ENCODE measurements around the gene PNPLA3. TPM values are rescaled to one million over a fixed set of nuclear protein-coding genes. Genes with fewer than 3 reads are reported as not detected.
A peak's percentile ranks its signal among the peaks of the same experiment; 100 is the strongest.

Gene PNPLA3
- total RNA-seq, 1 donor from 2014 or later: 0.60 TPM

DNA sequence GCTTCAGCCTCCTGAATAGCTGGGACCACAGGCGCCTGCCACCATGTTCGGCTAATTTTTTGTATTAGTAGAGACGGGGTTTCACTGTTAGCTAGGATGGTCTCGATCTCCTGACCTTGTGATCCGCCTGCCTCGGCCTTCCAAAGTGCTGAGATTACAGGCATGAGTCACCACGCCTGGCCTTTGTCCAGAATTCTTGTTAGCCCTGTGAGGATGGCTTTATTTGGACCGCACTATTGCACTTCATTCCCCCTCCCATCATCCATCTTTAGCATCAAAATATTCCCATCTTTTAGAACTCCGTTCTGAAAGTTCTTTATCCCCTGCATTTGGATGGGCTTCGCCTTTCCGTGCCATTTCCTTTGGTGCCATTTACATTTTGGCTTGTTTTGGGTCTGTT lies 34.3 kb downstream of the PNPLA3 start:
- peak in 1 of 2 donors; percentile 39 for DNase-seq (ENCODE audit: low read depth in 2 of 2)

DNA sequence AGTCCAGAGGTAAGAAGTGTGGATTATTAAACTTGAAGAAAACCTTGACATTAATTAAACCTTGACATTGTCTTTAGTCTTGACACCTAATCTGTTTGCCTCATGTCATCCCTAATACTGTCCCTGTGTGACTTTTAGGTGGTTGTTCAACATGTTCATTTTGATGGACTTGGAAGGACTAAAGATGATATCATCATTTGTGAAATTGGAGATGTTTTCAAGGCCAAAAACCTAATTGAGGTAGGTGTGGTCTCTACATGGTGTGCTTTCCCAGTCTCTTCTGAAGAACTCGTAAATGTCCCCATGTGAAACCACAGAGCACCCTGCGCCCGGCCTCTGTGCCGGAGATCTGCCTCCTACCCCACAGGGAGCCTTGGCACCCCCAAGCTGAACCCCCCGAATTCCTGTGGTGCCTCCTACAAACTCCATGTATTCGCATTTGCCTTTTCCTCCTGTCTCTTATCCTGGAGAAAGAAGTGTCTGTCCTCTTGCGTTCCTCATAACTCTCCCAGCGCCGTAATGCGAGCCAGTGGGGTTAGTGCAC lies 40.8 kb downstream of the PNPLA3 start:
- no peak for DNase-seq (ENCODE audit: low read depth in 2 of 2)

GRCh38 chr22:43967069-43967468 lies 43.5 kb downstream of the PNPLA3 start:
- DNase-seq (ENCODE audit: low read depth in 2 of 2): no peak

GRCh38 chr22:43968614-43969013 lies 45.0 kb downstream of the PNPLA3 start:
- DNase-seq (ENCODE audit: low read depth in 2 of 2): no peak

DNA sequence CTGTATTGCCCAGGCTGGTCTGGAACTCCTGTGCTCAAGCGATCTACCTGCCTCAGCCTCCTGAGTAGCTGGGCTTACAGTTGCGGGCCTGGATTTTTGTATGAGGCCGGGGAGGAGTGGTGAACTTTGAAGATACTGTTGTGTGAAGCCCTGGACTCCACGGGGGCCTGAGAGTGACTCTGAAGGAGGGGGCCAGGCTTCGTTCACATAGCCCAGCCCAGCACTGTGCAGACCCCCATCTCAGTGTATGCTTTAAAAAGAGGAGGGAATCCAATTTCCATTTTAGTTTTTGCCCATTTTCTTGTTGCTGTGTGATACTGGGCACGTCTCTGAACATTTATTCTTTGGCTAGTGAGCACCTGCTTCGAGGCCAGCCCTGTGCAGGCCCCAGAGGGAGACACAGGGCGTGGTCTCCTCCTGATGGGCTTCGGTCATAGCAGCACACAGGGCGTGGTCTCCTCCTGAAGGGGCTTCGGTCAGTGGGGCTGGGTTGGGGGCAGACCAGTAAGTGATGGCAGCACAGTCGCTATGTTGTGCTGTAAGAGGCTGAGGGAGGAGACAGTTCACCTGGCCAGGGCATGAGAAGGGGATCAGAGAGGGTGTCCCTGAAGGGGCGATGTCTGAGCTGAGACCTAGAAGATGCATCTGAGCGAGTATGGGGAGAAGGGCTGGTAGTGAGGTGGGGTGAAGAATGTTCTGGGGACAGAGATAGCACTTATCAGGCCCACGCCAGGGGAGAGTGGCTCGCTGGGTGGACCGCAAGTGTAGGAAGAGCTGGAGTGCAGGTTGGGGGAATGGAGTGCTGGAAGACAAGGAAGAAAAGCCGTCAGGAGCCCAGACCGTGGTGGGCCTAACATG lies 45.6 kb downstream of the PNPLA3 start:
- no peak for DNase-seq (ENCODE audit: low read depth in 2 of 2)

DNA sequence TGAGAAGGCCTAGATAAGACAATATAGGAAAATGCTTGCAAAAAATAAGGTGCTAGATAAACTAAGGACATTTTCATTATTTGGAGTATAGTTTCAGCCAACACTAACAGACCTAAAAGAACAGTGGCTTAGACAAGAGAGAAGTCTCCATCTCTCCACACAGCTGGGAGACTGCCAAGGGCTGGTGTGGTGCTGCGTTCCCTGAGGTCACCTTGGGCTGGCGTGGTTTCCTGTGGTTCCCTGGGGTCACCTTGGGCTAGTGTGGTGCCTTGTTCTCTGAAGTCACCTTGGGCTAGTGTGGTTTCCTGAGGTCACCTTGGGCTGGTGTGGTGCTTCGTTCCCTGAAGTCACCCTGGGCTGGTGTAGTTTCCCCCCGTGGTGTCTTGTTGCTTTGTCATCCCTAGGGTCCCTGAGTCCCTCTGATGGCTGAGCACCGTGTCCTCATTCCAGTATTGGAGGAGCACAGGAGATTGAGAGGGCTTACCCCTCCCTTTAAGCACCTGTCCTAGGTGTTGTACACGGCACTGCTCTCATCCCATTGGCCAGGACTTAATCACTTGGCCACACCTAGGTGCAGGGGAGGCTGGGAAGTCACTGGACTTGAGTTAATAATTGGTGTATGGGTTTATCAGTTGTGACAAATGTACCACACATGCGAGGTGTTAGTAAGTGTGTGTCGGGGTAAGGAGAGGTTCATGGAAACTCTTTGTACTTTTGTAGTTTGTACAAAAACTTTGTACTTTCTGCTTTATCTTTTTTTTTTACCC lies 46.6 kb downstream of the PNPLA3 start:
- DNase-seq (ENCODE audit: low read depth in 2 of 2): no peak

GRCh38 chr22:43971112-43971511 lies 47.5 kb downstream of the PNPLA3 start:
- DNase-seq (ENCODE audit: low read depth in 2 of 2): no peak

DNA sequence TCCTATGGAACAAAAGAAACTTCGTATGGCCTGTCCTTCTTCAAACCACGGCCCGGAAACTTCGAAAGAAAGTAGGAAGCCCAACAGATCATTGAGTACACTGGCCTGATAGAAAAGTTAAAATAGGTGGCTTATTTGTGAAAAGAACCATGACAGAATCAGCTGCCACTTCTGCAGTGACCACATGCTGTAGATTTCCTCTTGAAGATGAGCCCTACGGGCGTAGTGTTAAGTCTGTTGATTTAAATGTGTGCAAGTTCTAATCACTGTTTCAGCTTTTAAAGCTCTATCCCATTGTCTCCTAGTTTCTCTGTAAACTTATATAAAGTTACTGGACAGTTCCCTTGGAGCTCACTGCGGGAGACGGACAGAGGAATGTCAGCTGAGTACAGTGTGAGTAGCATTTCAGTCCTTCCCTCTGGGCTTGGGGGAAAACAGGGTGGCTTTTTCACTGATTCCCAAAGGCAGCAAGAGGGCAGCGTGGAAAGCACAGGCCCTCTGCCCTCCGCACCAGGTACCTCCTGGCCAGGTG lies 49.4 kb downstream of the PNPLA3 start:
- no peak for DNase-seq (ENCODE audit: low read depth in 2 of 2)

- no peak for DNase-seq (ENCODE audit: low read depth in 2 of 2)
Measured at GRCh38 chr22:43974028-43974545, 50.5 kb downstream of the PNPLA3 start.

- no peak for DNase-seq (ENCODE audit: low read depth in 2 of 2)
Measured at GRCh38 chr22:43975041-43975440, 51.4 kb downstream of the PNPLA3 start.

GRCh38 chr22:43976861-43977795 lies 53.5 kb downstream of the PNPLA3 start:
- no peak for DNase-seq (ENCODE audit: low read depth in 2 of 2)

- DNase-seq (ENCODE audit: low read depth in 2 of 2): no peak
Measured at GRCh38 chr22:43978558-43978957, 55.0 kb downstream of the PNPLA3 start.

GRCh38 chr22:43980579-43980978 lies 57.0 kb downstream of the PNPLA3 start:
- no peak for DNase-seq (ENCODE audit: low read depth in 2 of 2)

DNA sequence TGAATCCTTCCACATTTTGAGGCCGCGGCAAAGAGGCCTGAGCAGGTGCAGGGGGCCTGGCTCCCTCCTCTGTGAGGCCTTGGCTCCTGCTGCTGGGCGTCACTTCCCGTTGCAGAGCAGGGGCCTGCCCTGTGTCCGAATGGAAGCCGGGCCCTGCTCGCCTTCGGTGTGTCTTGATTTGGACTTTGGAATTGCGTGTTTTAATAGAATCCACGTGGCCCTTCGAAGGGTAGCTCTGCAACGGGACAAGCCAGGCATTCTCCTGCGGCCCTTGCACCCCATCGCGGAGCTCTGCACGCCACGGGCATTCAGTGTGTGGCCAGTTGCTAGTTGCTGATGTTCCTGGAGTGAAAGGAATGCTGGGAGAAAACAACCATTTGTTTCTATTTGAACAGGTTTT lies 57.4 kb downstream of the PNPLA3 start:
- DNase-seq (ENCODE audit: low read depth in 2 of 2): no peak

DNA sequence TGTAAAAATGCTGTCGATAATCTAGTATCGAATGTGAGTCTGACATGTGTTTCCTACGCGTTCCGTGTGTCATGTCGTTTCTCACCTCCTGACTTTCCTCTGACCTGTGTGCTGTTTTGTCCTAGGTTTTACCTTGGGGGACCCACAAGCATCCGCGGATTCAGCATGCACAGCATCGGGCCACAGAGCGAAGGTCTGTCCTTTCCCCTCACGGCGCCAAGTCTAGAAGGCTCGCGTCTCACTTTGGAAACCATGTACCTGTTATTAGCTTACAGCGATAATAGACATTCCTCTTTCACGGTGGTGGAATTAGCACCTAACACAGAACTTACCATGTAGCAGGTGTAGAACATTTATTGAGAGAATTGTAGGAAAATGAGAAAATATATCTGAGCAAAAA lies 60.2 kb downstream of the PNPLA3 start:
- no peak for DNase-seq (ENCODE audit: low read depth in 2 of 2)

DNA sequence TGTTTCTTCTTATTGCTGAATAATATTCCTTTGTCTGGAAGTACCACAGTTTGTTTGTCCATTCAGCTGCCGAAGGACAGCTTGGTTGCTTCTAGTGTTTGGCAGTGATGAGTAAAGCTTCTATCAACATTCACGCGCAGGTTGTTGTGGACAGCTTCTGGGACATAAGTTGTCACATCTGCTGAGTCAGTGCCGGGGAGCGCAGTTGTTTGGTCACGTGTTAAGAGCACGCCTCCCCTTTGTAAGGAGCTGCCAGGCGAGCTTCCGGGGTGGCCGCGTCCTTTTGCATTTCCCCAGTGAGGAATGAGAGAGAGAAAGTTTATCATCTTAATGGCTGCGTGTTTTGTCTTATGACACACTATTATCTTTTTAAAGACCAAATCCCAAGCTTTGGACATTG lies 61.9 kb downstream of the PNPLA3 start:
- DNase-seq (ENCODE audit: low read depth in 2 of 2): no peak

DNA sequence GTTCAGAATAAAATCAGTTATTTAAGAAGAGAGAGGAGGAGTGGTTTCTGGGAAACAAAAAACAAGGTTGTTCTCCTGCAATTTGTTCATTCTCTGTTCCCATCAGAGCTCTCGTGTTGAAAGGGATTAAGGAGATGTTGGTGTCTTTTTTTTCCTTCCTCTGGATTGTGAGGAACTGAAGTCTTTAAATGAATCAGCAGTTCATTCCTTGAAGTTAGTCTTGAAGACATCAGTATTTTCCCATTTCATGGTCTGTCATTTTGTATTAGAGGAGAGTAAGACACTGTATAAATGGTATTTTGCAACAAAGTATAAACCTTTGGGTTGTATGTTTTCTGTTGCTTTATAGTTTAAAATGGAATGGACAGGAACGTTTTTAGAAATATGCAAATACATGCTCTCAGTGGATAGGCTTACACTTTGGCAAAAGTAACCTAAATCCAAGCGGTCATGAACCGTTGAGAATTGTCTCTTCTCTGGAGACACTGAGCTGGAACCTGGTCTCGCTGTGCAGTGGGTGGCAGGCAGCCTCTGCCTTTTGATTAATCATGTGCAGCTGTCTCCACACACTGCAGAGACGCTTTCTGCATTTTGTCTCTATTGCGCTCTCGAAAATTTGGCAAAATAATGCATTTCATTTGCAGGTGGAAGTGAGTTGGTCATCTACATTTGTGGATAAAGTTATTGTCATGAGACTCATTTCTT lies 64.7 kb downstream of the PNPLA3 start:
- DNase-seq (ENCODE audit: low read depth in 2 of 2): no peak

- no peak for DNase-seq (ENCODE audit: low read depth in 2 of 2)
Measured at GRCh38 chr22:43988960-43989359, 65.4 kb downstream of the PNPLA3 start.

DNA sequence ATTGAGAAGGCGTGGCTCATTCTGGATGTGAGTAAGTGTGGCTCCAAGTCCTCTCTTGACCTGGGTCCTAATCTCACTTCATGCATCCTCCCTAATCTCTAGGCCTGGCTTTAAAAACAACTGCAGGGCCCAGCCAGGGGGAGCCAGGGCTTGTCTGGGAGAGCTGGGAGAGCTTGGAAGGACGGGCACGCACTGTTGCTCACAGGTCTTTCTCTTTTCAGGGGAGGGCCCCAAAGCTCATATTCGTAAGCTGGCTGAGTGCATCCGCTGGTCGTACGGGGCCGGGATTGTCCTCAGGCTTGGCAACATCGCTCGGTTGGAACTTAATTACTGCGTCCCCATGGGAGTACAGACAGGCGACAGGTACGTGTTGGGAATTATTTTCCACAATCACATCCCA lies 66.4 kb downstream of the PNPLA3 start:
- no peak for DNase-seq (ENCODE audit: low read depth in 2 of 2)

DNA sequence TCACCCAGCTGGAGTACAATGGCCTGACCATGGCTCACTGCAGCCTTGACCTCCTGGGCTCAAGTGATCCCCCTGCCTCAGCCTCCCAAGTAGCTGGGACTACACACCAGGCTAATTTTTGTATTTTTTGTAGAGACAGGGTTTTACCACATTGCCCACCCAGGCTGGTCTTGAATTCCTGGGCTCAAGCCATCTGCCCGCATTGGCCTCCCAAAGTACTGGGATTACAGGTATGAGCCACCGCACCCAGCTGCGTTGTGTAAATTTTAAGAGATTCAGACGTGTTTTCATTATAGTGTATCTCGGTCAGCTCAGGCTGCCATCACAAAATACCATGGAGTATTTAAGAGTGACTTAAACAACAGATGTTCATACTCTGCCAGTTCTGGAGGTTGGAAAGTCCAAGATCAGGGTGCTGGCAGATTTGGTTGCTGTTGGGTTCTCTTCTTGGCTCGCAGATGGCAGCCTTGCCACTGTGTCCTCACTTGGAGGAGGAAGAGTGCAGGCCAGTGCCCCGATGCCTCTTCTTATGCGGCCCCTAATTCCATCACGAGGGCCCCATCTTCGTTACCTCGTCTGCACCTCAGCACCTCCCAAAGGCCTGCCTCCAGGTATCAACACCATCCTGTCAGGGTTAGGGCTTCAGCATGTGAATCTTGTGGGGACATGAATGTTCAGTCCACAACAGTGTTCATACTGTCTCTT lies 67.9 kb downstream of the PNPLA3 start:
- no peak for DNase-seq (ENCODE audit: low read depth in 2 of 2)

Measured in lung microvascular endothelial cell (primary cell).